Left ventricle myocardium inferior (tissue), 1 donor: ENCODE data around the gene ZBTB45. TPM values are rescaled to one million over a fixed set of nuclear protein-coding genes. Genes with fewer than 3 reads are reported as not detected.
A peak's percentile ranks its signal among the peaks of the same experiment; 100 is the strongest.

Experiments
- DNase-seq: peaks from one replicate; pipeline ENCODE4 v3.0.0-alpha.2; 2020
- H3K27ac ChIP-seq: fragments of 200-600 bp; replicated peaks from 2 replicates; pipeline ENCODE4 v1.8.0; 2021
- H3K27me3 ChIP-seq: fragments of 200-600 bp; 2 replicates; pipeline ENCODE4 v1.8.0; 2021; ENCODE audit warnings: low read depth
- H3K36me3 ChIP-seq: fragments of 200-600 bp; 2 replicates; pipeline ENCODE4 v1.8.0; 2021
- H3K4me1 ChIP-seq: fragments of 200-600 bp; 2 replicates; pipeline ENCODE4 v1.8.0; 2021
- H3K4me3 ChIP-seq: fragments of 200-600 bp; 2 replicates; pipeline ENCODE4 v1.8.0; 2021; ENCODE audit warnings: mild to moderate bottlenecking, moderate library complexity
- H3K9me3 ChIP-seq: fragments of 200-600 bp; replicated peaks from 2 replicates; pipeline ENCODE4 v1.8.0; 2021
- intact Hi-C: fragments of 100-400 bp; cut with micrococcal nuclease; formaldehyde crosslinking; loops from one replicate; pipeline ENCODE4 v1.11.0; 2022
- total RNA-seq: library from RNA; stranded (reverse); fragmentation: NEBNext Ultra II Directional; extraction: Animal tissue kit (Norgen Biotek cat#: 25700); gene quantifications from one replicate; pipeline ENCODE4 v1.2.1, GENCODE V29; 2021
- TF ChIP-seq, protein P1 (sequence below): fragments of 200-600 bp; IDR thresholded peaks from 2 replicates; pipeline ENCODE4 v1.8.0; 2021; ENCODE audit warnings: antibody characterized with exemption, mild to moderate bottlenecking, borderline replicate concordance
- donor health status: DM: no; HTN: yes; CAD: no; lungs with severe emphysema.

The ZBTB45 gene
- total RNA-seq, 1 donor from 2014 or later = 10.2 TPM

DNA sequence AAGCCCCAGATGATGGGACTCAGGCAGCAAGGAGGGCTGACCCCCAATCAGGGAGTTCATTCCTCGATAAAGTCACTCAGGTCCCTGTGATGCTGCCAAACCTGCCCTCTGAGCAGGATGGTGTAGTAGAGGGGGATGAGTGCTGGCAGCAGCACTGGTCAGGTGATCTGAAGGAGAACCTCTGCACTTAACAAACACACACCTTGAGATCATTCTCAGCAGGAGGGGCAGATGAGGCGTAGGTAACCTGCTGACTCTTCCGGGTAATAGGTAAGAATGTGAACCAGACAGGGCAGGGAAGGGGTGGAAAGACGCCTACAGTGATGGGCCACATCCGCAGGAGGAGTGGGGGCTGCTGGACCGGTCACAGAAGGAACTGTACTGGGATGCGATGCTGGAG lies 40.3 kb downstream of the ZBTB45 start:
- intact Hi-C loops = no loop called here
- no peak for DNase-seq
- Histone ChIP-seq H3K9me3 (no peaks in the 10 kb centered on the region), H3K4me3 (no peak overlapping the region), H3K27me3 (no peaks in the 10 kb centered on the region), H3K4me1 (peaks cover 25% of the 10 kb centered on the region), H3K36me3 (peaks cover 24% of the 10 kb centered on the region), H3K27ac (no peak overlapping the region)
- TF ChIP-seq, protein P1, sequence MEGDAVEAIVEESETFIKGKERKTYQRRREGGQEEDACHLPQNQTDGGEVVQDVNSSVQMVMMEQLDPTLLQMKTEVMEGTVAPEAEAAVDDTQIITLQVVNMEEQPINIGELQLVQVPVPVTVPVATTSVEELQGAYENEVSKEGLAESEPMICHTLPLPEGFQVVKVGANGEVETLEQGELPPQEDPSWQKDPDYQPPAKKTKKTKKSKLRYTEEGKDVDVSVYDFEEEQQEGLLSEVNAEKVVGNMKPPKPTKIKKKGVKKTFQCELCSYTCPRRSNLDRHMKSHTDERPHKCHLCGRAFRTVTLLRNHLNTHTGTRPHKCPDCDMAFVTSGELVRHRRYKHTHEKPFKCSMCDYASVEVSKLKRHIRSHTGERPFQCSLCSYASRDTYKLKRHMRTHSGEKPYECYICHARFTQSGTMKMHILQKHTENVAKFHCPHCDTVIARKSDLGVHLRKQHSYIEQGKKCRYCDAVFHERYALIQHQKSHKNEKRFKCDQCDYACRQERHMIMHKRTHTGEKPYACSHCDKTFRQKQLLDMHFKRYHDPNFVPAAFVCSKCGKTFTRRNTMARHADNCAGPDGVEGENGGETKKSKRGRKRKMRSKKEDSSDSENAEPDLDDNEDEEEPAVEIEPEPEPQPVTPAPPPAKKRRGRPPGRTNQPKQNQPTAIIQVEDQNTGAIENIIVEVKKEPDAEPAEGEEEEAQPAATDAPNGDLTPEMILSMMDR = no peak

GRCh38 chr19:58477871-58478270 lies 41.7 kb downstream of the ZBTB45 start:
- Histone ChIP-seq H3K27me3 (no peaks in the 10 kb centered on the region), H3K4me1 (peaks cover 25% of the 10 kb centered on the region), H3K27ac (no peak overlapping the region), H3K36me3 (peaks cover 32% of the 10 kb centered on the region), H3K4me3 (no peak overlapping the region), H3K9me3 (no peaks in the 10 kb centered on the region)
- DNase-seq = no peak
- intact Hi-C loops = no loop called here
- TF ChIP-seq, protein P1 = no peak

- no peak for DNase-seq
- no peaks in the 10 kb centered on the region for H3K27me3 ChIP-seq
- H3K27ac ChIP-seq = peak overlapping the region; percentile 96
- intact Hi-C loops = no loop called here
- TF ChIP-seq, protein P1 = no peak
- peaks cover 40% of the 10 kb centered on the region for H3K36me3 ChIP-seq
- no peaks in the 10 kb centered on the region for H3K9me3 ChIP-seq
- H3K4me3 ChIP-seq = peak overlapping the region; percentile 77
- H3K4me1 ChIP-seq = peaks cover 25% of the 10 kb centered on the region
Observed at GRCh38 chr19:58477130-58477529, 42.5 kb downstream of the ZBTB45 start.

DNA sequence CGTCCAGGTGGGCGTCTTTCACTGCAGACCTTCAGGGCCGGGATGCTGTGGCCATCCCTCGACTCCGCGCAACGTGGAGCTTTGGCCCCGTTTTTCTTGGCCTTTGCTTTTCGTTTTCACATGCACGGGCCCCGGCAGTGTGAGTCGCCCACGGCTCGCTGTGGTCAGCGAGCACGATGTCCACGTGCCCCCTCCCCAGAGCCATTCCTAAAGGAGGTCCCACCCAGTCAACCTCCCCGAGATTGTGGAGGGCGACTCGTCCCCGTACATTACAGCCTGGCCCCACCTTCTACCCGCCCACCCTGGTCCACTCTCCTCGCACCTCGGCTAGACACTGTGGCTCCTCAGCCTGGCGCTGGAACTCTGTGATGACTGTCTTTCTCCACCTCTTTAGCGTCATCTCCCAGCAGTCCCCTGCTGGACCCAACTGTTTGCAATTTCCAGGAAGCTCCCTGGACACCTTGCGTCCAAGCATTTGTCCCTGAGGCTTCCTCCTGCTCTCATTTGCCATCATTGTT lies 43.1 kb downstream of the ZBTB45 start:
- Histone ChIP-seq H3K4me3 (peak overlapping the region; percentile 77), H3K27ac (peak overlapping the region; percentile 96), H3K36me3 (peaks cover 45% of the 10 kb centered on the region), H3K9me3 (no peaks in the 10 kb centered on the region), H3K27me3 (no peaks in the 10 kb centered on the region), H3K4me1 (peaks cover 25% of the 10 kb centered on the region)
- TF ChIP-seq, protein P1 = no peak
- no peak for DNase-seq
- intact Hi-C loops = no loop called here

- no peaks in the 10 kb centered on the region for H3K9me3 ChIP-seq
- H3K4me3 ChIP-seq = peak within 1 kb of the TSS; percentile 77
- peaks cover 42% of the 10 kb centered on the region for H3K36me3 ChIP-seq
- DNase-seq = peak; percentile 97
- no peaks in the 10 kb centered on the region for H3K27me3 ChIP-seq
- TF ChIP-seq, protein P1 = no peak
- peaks cover 25% of the 10 kb centered on the region for H3K4me1 ChIP-seq
- intact Hi-C loops = no loop called here
- peak within 1 kb of the TSS; percentile 96 for H3K27ac ChIP-seq
Observed at GRCh38 chr19:58475714-58476497, 43.7 kb downstream of the ZBTB45 start, which contains the start of gene ZNF446. ZNF446 (plus strand) TSS chr19:58476352; CDS start chr19:58477219, 867 bp downstream.
